WTC11 (cell line): Measurements from ENCODE around the gene INPP4B.

Experiments used
- ARID4B ChIP-seq: sonication (generic); formaldehyde crosslinking; IDR thresholded peaks from 2 replicates; pipeline ENCODE4 v1.8.0; 2023; ENCODE audit warnings: missing genetic modification reagents, mild to moderate bottlenecking, borderline replicate concordance
- CREM ChIP-seq: sonication (generic); formaldehyde crosslinking; IDR thresholded peaks from 2 replicates; pipeline ENCODE4 v1.8.1; 2022; ENCODE audit warnings: mild to moderate bottlenecking, missing genetic modification reagents, moderate library complexity
- CTCF ChIP-seq: fragments of 200-600 bp; IDR thresholded peaks from 2 replicates; pipeline ENCODE4 v1.8.0; 2022; ENCODE audit warnings: antibody characterized with exemption
- E2F1 ChIP-seq: sonication (generic); formaldehyde crosslinking; IDR thresholded peaks from 2 replicates; pipeline ENCODE4 v1.8.0; 2022; ENCODE audit warnings: mild to moderate bottlenecking, missing genetic modification reagents
- JUN ChIP-seq: sonication (generic); formaldehyde crosslinking; IDR thresholded peaks from 2 replicates; pipeline ENCODE4 v1.8.0; 2023; ENCODE audit warnings: mild to moderate bottlenecking, missing genetic modification reagents
- NR3C1 ChIP-seq: sonication (generic); formaldehyde crosslinking; conservative IDR thresholded peaks from 2 replicates; pipeline ENCODE4 v1.8.1; 2023; ENCODE audit warnings: low read depth, mild to moderate bottlenecking, missing genetic modification reagents
- PRRX2 ChIP-seq: fragments of 250-450 bp; sonication (Bioruptor Pico); IDR thresholded peaks from 2 replicates; pipeline ENCODE4 v1.8.0; 2021; ENCODE audit warnings: mild to moderate bottlenecking
- RELA ChIP-seq: sonication (generic); formaldehyde crosslinking; IDR thresholded peaks from 2 replicates; pipeline ENCODE4 v1.8.1; 2022; ENCODE audit warnings: missing genetic modification reagents, mild to moderate bottlenecking, borderline replicate concordance
- TEAD4 ChIP-seq: sonication (generic); formaldehyde crosslinking; IDR thresholded peaks from 2 replicates; pipeline ENCODE4 v1.8.0; 2022; ENCODE audit warnings: mild to moderate bottlenecking, missing genetic modification reagents
- ZNF263 ChIP-seq: sonication (generic); formaldehyde crosslinking; IDR thresholded peaks from 2 replicates; pipeline ENCODE4 v1.8.1; 2022; ENCODE audit warnings: low read depth, mild to moderate bottlenecking, moderate library complexity, missing genetic modification reagents

DNA sequence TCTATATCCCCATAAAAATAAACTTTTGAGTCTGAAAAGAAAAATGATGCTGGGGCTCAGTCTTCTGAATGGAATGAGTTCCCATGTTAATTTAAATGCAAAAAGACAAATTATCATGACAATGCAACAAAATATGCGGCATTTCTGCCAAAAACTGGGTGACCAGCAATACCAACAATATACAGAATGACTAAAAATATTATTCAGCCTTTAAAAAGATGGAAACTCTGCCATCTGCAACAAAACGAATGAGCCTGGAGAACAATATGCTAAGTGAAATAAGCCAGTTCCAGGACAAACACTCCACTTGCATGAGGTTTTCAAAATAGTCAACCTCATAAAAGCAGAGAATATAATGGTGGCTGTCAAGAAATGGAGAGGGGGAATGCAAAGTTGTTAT lies 651.2 kb downstream of the INPP4B start:
- TF ChIP-seq CTCF (no peak), TEAD4 (CRISPR knock-in tag) (no peak), NR3C1 (no peak), CREM (no peak), RELA (no peak), JUN (CRISPR knock-in tag) (no peak), ZNF263 (no peak), E2F1 (CRISPR knock-in tag) (no peak), PRRX2 (CRISPR knock-in tag) (no peak), ARID4B (CRISPR knock-in tag) (no peak)
